IMR-90 (cell line): Measurements from ENCODE around the gene ZNF836.

Experiments
- FOS ChIP-seq: fragments of 150-350 bp; IDR thresholded peaks from 2 replicates; pipeline ENCODE4 v1.6.1; 2016; ENCODE audit warnings: low read depth, low read length
- MAFK ChIP-seq: IDR thresholded peaks from 2 replicates; pipeline ENCODE4 v1.6.1; 2012; ENCODE audit warnings: low read depth, low read length, improper control_type of control experiment
- POLR2A ChIP-seq: IDR thresholded peaks from 2 replicates; pipeline ENCODE4 v1.6.1; 2012; ENCODE audit warnings: mild to moderate bottlenecking, low read depth, low read length
- TF ChIP-seq, protein P1 (sequence below): conservative IDR thresholded peaks from 2 replicates; pipeline ENCODE4 v1.5.1; 2012; ENCODE audit warnings: mild to moderate bottlenecking, low read depth, low read length, improper control_type of control experiment

DNA sequence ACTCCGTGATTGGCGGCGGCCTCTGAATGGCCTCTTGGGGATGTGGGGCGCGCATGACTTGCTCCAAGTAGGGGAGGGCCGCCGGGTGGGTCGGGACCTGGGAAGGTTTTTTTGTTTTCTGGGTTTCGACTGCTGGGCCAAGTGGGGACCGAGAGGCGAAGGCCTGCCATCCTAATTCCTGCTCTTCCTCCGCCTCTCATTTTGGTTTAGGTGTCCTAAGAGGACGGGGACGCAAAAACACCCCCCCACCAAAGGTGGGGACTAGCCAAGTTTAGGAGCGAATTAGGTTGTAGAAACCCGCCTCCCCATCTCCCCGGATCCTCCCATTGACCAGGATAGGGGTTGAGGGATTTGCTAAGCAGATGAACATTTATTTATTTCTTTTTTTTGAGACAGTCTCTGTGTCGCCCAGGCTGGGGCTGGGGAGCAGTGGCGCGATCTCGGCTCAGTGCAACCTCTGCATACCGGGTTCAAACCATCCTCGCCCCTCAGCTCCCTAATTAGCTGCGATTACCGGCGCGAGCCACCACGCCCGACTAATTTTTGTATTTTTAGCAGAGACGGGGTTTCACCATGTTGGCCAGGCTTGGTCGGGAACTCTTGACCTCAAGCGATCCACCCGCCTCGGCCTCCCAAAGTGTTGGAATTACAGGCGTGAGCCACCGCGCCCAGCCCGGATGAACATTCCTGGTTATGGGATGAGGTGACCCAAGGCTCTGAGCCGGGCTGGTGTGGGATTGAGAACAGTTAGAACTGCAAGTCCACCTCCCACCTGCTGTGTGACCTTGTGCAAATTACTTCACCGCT is 19.3 kb upstream of the ZNF836 start:
- no peak for TF ChIP-seq MAFK
- TF ChIP-seq, protein P1, sequence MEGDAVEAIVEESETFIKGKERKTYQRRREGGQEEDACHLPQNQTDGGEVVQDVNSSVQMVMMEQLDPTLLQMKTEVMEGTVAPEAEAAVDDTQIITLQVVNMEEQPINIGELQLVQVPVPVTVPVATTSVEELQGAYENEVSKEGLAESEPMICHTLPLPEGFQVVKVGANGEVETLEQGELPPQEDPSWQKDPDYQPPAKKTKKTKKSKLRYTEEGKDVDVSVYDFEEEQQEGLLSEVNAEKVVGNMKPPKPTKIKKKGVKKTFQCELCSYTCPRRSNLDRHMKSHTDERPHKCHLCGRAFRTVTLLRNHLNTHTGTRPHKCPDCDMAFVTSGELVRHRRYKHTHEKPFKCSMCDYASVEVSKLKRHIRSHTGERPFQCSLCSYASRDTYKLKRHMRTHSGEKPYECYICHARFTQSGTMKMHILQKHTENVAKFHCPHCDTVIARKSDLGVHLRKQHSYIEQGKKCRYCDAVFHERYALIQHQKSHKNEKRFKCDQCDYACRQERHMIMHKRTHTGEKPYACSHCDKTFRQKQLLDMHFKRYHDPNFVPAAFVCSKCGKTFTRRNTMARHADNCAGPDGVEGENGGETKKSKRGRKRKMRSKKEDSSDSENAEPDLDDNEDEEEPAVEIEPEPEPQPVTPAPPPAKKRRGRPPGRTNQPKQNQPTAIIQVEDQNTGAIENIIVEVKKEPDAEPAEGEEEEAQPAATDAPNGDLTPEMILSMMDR, result no peak
- TF ChIP-seq FOS, result no peak
- TF ChIP-seq POLR2A, result no peak
